ENCODE data around the gene MYOG.

The MYOG gene

DNA sequence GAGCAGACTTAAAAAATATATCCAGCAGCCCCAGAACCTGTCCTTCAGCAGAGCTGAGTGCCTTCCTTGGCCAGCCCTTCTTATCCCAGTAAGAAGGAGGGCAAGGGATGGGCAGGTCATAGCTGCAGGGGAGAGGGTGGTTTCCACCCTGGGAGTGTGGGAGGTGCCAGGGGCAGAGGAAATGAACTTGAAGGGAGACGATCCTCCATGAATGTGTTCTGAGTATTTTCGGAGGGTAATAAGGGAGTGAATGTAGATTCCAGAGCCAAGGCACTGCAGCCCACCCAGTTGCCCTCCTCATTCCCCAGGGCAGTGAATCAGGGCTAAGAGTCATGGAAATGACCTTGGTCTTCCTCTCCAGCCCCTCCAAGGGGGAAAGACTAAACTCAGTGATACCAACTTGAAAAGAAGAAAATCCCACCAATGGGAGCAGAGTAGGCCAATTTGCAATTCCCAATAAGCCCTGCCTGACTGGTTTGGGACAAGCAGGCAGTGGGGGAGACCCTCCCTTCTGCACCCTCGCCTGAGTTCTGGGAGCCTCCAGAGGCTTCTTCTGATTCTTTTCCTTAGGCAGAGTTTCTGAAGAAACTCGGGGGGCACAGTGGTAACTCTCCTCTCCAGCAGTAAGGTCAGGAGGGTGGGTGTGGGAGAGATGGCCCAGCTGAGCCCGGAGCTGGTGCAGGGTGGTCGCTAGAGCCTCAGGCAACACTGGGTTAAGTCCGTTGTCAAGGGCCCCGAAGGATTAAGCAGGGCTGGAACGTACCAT is 4.2 kb downstream of the MYOG start:
- H3K27me3 ChIP-seq (ENCODE audit: control insufficient read depth in 1 of 2, insufficient read depth in 2 of 2, low read length in 2 of 2): peaks cover 3 to 24% of the 10 kb centered on the region in 2 donors

DNA sequence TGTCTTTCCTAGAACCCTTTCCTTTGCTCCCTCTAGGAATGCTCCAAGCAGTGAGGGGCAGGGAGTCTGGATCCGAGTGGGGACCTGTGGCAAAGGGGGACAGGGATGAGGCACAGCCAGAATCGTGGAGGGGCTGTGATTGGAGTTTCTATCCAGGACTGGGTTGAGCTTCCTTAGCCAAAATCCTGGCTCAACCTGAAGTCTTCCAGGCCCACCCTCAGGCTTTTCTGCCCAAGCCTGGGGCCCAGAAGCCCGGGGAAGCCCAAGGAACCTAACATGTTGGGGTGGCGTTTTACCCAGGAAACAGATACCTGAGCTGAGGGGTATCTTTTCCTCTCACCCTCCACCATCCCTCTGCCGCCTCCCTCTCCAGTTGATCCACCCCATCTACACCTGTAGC is 5.4 kb downstream of the MYOG start:
- no peaks in the 10 kb centered on the region for H3K4me1 ChIP-seq (ENCODE audit: control insufficient read depth in 1 of 2, insufficient read depth in 2 of 2, low read length in 2 of 2)
- no peaks in the 10 kb centered on the region for H3K9me3 ChIP-seq (ENCODE audit: control insufficient read depth in 1 of 2, low read length in 2 of 2)
- peaks cover 10 to 34% of the 10 kb centered on the region in 2 donors for H3K27me3 ChIP-seq (ENCODE audit: control insufficient read depth in 1 of 2, insufficient read depth in 2 of 2, low read length in 2 of 2)
- H3K4me3 ChIP-seq (ENCODE audit: low read depth in 1 of 2, low read length in 2 of 2): no peak overlapping the region
- no peak overlapping the region for H3K27ac ChIP-seq (ENCODE audit: low read depth, low read length)
- no peaks in the 10 kb centered on the region for H3K36me3 ChIP-seq (ENCODE audit: control insufficient read depth in 1 of 2, insufficient read depth in 2 of 2, low read length in 2 of 2)
- H3K9ac ChIP-seq (ENCODE audit: low read depth in 1 of 2, low read length in 2 of 2): no peak overlapping the region

More for the DNA sequence above, 4.2 kb downstream of the MYOG start:
- H3K27ac ChIP-seq (ENCODE audit: low read depth, low read length): no peak overlapping the region
- H3K9ac ChIP-seq (ENCODE audit: low read depth in 1 of 2, low read length in 2 of 2): no peak overlapping the region
- no peaks in the 10 kb centered on the region for H3K36me3 ChIP-seq (ENCODE audit: control insufficient read depth in 1 of 2, insufficient read depth in 2 of 2, low read length in 2 of 2)
- no peaks in the 10 kb centered on the region for H3K4me1 ChIP-seq (ENCODE audit: control insufficient read depth in 1 of 2, insufficient read depth in 2 of 2, low read length in 2 of 2)
- H3K4me3 ChIP-seq (ENCODE audit: low read depth in 1 of 2, low read length in 2 of 2): no peak overlapping the region
- H3K9me3 ChIP-seq (ENCODE audit: control insufficient read depth in 1 of 2, low read length in 2 of 2): no peaks in the 10 kb centered on the region

DNA sequence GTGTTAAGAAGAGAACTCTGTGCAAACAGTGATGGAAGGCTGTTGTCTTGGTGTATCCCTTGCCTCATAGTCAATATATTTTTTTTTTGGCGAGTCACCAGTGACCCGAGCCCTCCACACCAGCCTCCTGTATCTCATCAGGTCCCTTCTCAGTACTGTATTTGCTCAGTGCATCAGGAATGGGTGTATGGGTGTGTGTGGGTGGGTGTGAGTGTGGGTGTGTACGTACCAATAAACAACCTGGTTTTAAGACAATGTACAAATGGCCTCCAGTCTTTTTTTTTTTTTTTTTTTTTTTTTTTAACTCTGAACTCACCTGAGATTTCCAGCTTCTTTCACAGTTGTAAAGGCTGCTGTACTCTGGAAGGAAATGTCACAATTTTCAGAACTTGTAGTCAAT is 7.3 kb downstream of the MYOG start:
- no peak overlapping the region for H3K9ac ChIP-seq (ENCODE audit: low read depth in 1 of 2, low read length in 2 of 2)
- H3K4me3 ChIP-seq (ENCODE audit: low read depth in 1 of 2, low read length in 2 of 2): no peak overlapping the region
- no peak overlapping the region for H3K27ac ChIP-seq (ENCODE audit: low read depth, low read length)
- H3K27me3 ChIP-seq (ENCODE audit: control insufficient read depth in 1 of 2, insufficient read depth in 2 of 2, low read length in 2 of 2): peaks cover 21 to 42% of the 10 kb centered on the region in 2 donors
- H3K36me3 ChIP-seq (ENCODE audit: control insufficient read depth in 1 of 2, insufficient read depth in 2 of 2, low read length in 2 of 2): no peaks in the 10 kb centered on the region
- no peaks in the 10 kb centered on the region for H3K9me3 ChIP-seq (ENCODE audit: control insufficient read depth in 1 of 2, low read length in 2 of 2)
- H3K4me1 ChIP-seq (ENCODE audit: control insufficient read depth in 1 of 2, insufficient read depth in 2 of 2, low read length in 2 of 2): no peaks in the 10 kb centered on the region

GRCh38 chr1:203077956-203078355 is 7.9 kb downstream of the MYOG start:
- no peak overlapping the region for H3K27ac ChIP-seq (ENCODE audit: low read depth, low read length)
- H3K27me3 ChIP-seq (ENCODE audit: control insufficient read depth in 1 of 2, insufficient read depth in 2 of 2, low read length in 2 of 2): peaks cover 25 to 46% of the 10 kb centered on the region in 2 donors
- H3K4me1 ChIP-seq (ENCODE audit: control insufficient read depth in 1 of 2, insufficient read depth in 2 of 2, low read length in 2 of 2): no peaks in the 10 kb centered on the region
- H3K36me3 ChIP-seq (ENCODE audit: control insufficient read depth in 1 of 2, insufficient read depth in 2 of 2, low read length in 2 of 2): no peaks in the 10 kb centered on the region
- no peaks in the 10 kb centered on the region for H3K9me3 ChIP-seq (ENCODE audit: control insufficient read depth in 1 of 2, low read length in 2 of 2)
- no peak overlapping the region for H3K4me3 ChIP-seq (ENCODE audit: low read depth in 1 of 2, low read length in 2 of 2)
- H3K9ac ChIP-seq (ENCODE audit: low read depth in 1 of 2, low read length in 2 of 2): no peak overlapping the region

GRCh38 chr1:203077367-203077766 is 8.4 kb downstream of the MYOG start:
- H3K4me1 ChIP-seq (ENCODE audit: control insufficient read depth in 1 of 2, insufficient read depth in 2 of 2, low read length in 2 of 2): no peaks in the 10 kb centered on the region
- H3K9ac ChIP-seq (ENCODE audit: low read depth in 1 of 2, low read length in 2 of 2): no peak overlapping the region
- H3K4me3 ChIP-seq (ENCODE audit: low read depth in 1 of 2, low read length in 2 of 2): no peak overlapping the region
- no peaks in the 10 kb centered on the region for H3K36me3 ChIP-seq (ENCODE audit: control insufficient read depth in 1 of 2, insufficient read depth in 2 of 2, low read length in 2 of 2)
- H3K9me3 ChIP-seq (ENCODE audit: control insufficient read depth in 1 of 2, low read length in 2 of 2): no peaks in the 10 kb centered on the region
- peaks cover 25 to 46% of the 10 kb centered on the region in 2 donors for H3K27me3 ChIP-seq (ENCODE audit: control insufficient read depth in 1 of 2, insufficient read depth in 2 of 2, low read length in 2 of 2)
- no peak overlapping the region for H3K27ac ChIP-seq (ENCODE audit: low read depth, low read length)

DNA sequence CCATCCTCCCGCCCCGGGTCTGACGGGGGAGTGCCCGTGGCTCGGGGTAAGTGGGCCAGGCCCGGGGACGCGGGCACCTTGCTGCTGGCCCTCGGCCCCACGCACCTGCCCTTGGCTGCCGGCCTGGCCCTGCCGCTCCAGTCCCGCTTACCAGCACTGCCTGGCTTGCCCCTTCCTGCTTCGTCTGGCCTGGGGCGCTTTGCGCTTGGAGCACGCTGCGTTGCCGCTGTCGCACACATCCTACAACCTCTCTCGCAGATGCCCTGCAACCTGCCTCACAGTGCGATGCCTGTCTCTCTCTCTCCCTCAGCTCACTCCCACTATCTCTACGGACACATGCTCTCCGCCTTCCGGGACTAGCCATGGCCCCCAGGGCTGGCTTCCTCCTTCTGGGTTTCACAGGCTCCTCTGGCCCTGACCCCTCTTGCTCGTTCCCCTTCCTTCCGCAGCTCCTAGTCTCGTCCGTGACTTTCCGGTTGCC is 9.7 kb downstream of the MYOG start:
- Histone ChIP-seq H3K9me3 (ENCODE audit: control insufficient read depth in 1 of 2, low read length in 2 of 2) (no peaks in the 10 kb centered on the region), H3K9ac (ENCODE audit: low read depth in 1 of 2, low read length in 2 of 2) (no peak overlapping the region), H3K27me3 (ENCODE audit: control insufficient read depth in 1 of 2, insufficient read depth in 2 of 2, low read length in 2 of 2) (peaks cover 25 to 41% of the 10 kb centered on the region in 2 donors), H3K36me3 (ENCODE audit: control insufficient read depth in 1 of 2, insufficient read depth in 2 of 2, low read length in 2 of 2) (no peaks in the 10 kb centered on the region), H3K27ac (ENCODE audit: low read depth, low read length) (no peak overlapping the region), H3K4me1 (ENCODE audit: control insufficient read depth in 1 of 2, insufficient read depth in 2 of 2, low read length in 2 of 2) (no peaks in the 10 kb centered on the region), H3K4me3 (ENCODE audit: low read depth in 1 of 2, low read length in 2 of 2) (peak overlapping the region; percentile 40 to 47)

DNA sequence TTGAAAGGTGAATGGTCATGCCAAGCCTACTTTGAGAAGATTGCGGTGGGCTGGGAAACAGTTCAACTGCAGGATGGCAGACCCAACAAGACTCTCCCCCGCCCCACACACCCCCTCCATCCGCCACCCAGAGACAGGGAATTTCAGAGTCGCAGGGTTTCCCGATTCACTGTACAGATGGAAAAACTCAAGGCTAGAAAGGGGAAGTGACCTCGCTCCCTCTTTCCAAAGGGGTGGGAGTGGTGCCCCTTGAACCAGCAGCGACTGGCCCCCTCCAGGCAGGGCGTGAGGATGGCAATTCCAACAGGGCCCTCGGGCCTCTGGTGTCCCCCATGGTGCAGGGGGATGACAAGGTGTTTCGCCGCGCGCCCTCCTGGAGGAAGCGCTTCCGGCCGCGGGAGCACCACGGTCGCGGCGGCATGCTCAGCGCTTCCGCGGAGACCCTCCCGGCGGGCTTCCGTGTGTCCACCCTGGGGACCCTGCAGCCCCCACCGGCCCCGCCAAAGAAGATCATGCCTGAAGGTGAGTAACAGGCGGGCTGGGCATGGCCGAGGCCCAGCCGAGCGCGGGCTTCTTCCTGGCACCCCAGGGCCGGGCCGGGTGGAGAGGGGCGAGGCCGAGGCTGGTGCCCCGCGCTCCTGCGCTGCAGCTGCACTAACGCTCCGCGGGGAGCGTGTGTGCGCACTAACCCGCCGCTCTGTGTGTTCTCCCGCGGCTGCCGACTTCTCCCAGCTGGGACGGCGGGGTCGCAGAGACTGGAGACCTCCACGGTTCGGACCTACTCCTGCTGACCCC is 10.4 kb downstream of the MYOG start:
- H3K9me3 ChIP-seq (ENCODE audit: control insufficient read depth in 1 of 2, low read length in 2 of 2): no peaks in the 10 kb centered on the region
- H3K9ac ChIP-seq (ENCODE audit: low read depth in 1 of 2, low read length in 2 of 2): no peak overlapping the region
- H3K27ac ChIP-seq (ENCODE audit: low read depth, low read length): no peak overlapping the region
- peak overlapping the region; percentile 40 to 47 for H3K4me3 ChIP-seq (ENCODE audit: low read depth in 1 of 2, low read length in 2 of 2)
- peaks cover 25 to 41% of the 10 kb centered on the region in 2 donors for H3K27me3 ChIP-seq (ENCODE audit: control insufficient read depth in 1 of 2, insufficient read depth in 2 of 2, low read length in 2 of 2)
- H3K4me1 ChIP-seq (ENCODE audit: control insufficient read depth in 1 of 2, insufficient read depth in 2 of 2, low read length in 2 of 2): no peaks in the 10 kb centered on the region
- H3K36me3 ChIP-seq (ENCODE audit: control insufficient read depth in 1 of 2, insufficient read depth in 2 of 2, low read length in 2 of 2): no peaks in the 10 kb centered on the region

GRCh38 chr1:203074610-203075009 is 11.2 kb downstream of the MYOG start:
- H3K9ac ChIP-seq (ENCODE audit: low read depth in 1 of 2, low read length in 2 of 2): no peak overlapping the region
- no peaks in the 10 kb centered on the region for H3K36me3 ChIP-seq (ENCODE audit: control insufficient read depth in 1 of 2, insufficient read depth in 2 of 2, low read length in 2 of 2)
- peaks cover 25 to 37% of the 10 kb centered on the region in 2 donors for H3K27me3 ChIP-seq (ENCODE audit: control insufficient read depth in 1 of 2, insufficient read depth in 2 of 2, low read length in 2 of 2)
- H3K9me3 ChIP-seq (ENCODE audit: control insufficient read depth in 1 of 2, low read length in 2 of 2): no peaks in the 10 kb centered on the region
- no peaks in the 10 kb centered on the region for H3K4me1 ChIP-seq (ENCODE audit: control insufficient read depth in 1 of 2, insufficient read depth in 2 of 2, low read length in 2 of 2)
- no peak overlapping the region for H3K4me3 ChIP-seq (ENCODE audit: low read depth in 1 of 2, low read length in 2 of 2)
- H3K27ac ChIP-seq (ENCODE audit: low read depth, low read length): no peak overlapping the region

DNA sequence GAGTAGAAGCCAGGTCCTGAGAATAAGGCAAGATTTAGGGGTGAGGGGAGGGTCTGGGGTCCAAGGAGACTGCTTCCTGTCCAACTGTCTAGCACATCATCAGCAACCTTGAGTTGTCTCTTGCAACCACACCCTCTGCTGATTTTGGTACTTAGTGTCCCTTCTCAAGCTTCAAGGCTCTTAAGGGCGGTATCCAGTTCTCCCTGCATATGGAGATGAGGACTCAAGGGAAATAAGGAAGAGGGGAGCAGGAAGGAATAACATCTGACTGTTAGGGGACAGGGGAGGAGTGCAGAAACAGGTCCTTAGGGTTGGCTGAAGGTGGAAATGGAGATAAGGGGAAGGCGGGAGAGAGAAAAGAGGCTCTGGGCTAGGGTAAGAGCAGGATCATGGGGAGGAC is 12.3 kb downstream of the MYOG start:
- Histone ChIP-seq H3K9ac (ENCODE audit: low read depth in 1 of 2, low read length in 2 of 2) (no peak overlapping the region), H3K4me1 (ENCODE audit: control insufficient read depth in 1 of 2, insufficient read depth in 2 of 2, low read length in 2 of 2) (peaks cover 0 to 4% of the 10 kb centered on the region in 2 donors), H3K27me3 (ENCODE audit: control insufficient read depth in 1 of 2, insufficient read depth in 2 of 2, low read length in 2 of 2) (peaks cover 25 to 31% of the 10 kb centered on the region in 2 donors), H3K27ac (ENCODE audit: low read depth, low read length) (no peak overlapping the region), H3K9me3 (ENCODE audit: control insufficient read depth in 1 of 2, low read length in 2 of 2) (no peaks in the 10 kb centered on the region), H3K4me3 (ENCODE audit: low read depth in 1 of 2, low read length in 2 of 2) (no peak overlapping the region), H3K36me3 (ENCODE audit: control insufficient read depth in 1 of 2, insufficient read depth in 2 of 2, low read length in 2 of 2) (no peaks in the 10 kb centered on the region)

- peaks cover 25 to 31% of the 10 kb centered on the region in 2 donors for H3K27me3 ChIP-seq (ENCODE audit: control insufficient read depth in 1 of 2, insufficient read depth in 2 of 2, low read length in 2 of 2)
Observed at GRCh38 chr1:203072911-203073310, 12.9 kb downstream of the MYOG start.

More at GRCh38 chr1:203072911-203073310, 12.9 kb downstream of the MYOG start:
- Histone ChIP-seq H3K36me3 (ENCODE audit: control insufficient read depth in 1 of 2, insufficient read depth in 2 of 2, low read length in 2 of 2) (no peaks in the 10 kb centered on the region), H3K9ac (ENCODE audit: low read depth in 1 of 2, low read length in 2 of 2) (no peak overlapping the region), H3K9me3 (ENCODE audit: control insufficient read depth in 1 of 2, low read length in 2 of 2) (no peaks in the 10 kb centered on the region), H3K27ac (ENCODE audit: low read depth, low read length) (no peak overlapping the region), H3K4me1 (ENCODE audit: control insufficient read depth in 1 of 2, insufficient read depth in 2 of 2, low read length in 2 of 2) (peaks cover 0 to 6% of the 10 kb centered on the region in 2 donors), H3K4me3 (ENCODE audit: low read depth in 1 of 2, low read length in 2 of 2) (no peak overlapping the region)

Measured in duodenal mucosa (tissue), 2 donors.